Measurements from ENCODE around the gene TTN. TPM values are rescaled to one million over a fixed set of nuclear protein-coding genes. Genes with fewer than 3 reads are reported as not detected.

TTN gene
- total RNA-seq, 4 donors from 2014 or later = 0.19 to 3.1 (median 1.7) TPM

DNA sequence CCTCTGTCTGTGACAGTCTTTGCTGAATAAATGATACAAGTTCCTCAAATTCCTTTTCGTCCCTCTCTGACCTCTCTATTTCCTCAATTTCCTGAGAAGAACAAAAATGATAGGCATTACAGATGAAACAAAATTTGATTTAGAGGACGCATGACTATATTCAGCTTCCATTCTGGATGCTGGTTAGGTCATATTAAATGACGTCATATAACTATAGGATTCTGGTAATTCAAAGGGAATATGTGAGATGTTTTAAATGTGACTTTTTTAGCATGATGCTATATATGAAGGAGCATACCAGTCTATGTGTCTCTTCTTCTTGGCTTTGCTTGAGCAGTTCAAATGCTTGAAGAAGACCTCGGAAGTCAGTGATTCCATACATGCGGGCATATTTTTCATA, 102.3 kb downstream of the TTN start:
- 83 to 86% methylated on average over 5 of the region's 5 CpGs for WGBS, 2 donors
- intact Hi-C loops (cut with DNase I) = no loop called here
- TF ChIP-seq POLR2A (IDR thresholded peaks at IDR 0.05) = no peak
- no peak for TF ChIP-seq CTCF (IDR thresholded peaks at IDR 0.05)

DNA sequence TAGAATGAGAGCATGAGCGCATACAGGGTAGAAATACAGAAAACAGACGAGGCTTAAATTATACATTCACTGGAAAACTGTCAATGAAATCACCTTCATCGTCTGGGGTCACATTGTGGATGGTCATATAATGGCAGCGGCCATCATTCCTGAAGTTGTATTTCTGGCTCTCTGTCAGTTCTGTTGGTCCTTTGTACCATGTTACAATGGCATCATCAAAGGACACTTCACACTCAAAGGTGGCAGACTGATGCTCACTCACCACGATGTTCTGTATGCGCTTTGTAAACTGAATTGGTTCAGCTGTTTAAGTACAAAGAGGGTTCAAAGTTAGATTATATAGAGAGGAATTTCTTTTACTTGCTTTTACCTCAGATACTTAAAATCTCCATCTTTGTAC, 104.9 kb downstream of the TTN start:
- no peaks in the 10 kb centered on the region for H3K36me3 ChIP-seq
- intact Hi-C loops (cut with DNase I) = no loop called here
- H3K27me3 ChIP-seq = no peaks in the 10 kb centered on the region
- H3K4me1 ChIP-seq = no peaks in the 10 kb centered on the region
- no peak for DNase-seq
- 82 to 83% methylated on average over 6 of the region's 6 CpGs for WGBS, 2 donors
- TF ChIP-seq CTCF (IDR thresholded peaks at IDR 0.05) (no peak), POLR2A (IDR thresholded peaks at IDR 0.05) (no peak)
- no peak overlapping the region for H3K4me3 ChIP-seq
- H3K9me3 ChIP-seq = no peaks in the 10 kb centered on the region
- H3K27ac ChIP-seq = no peak overlapping the region

More for the DNA sequence above, 102.3 kb downstream of the TTN start:
- H3K36me3 ChIP-seq = no peaks in the 10 kb centered on the region
- H3K4me1 ChIP-seq = no peaks in the 10 kb centered on the region
- DNase-seq = no peak
- H3K27me3 ChIP-seq = no peaks in the 10 kb centered on the region
- no peak overlapping the region for H3K27ac ChIP-seq
- H3K9me3 ChIP-seq = no peaks in the 10 kb centered on the region
- no peak overlapping the region for H3K4me3 ChIP-seq

DNA sequence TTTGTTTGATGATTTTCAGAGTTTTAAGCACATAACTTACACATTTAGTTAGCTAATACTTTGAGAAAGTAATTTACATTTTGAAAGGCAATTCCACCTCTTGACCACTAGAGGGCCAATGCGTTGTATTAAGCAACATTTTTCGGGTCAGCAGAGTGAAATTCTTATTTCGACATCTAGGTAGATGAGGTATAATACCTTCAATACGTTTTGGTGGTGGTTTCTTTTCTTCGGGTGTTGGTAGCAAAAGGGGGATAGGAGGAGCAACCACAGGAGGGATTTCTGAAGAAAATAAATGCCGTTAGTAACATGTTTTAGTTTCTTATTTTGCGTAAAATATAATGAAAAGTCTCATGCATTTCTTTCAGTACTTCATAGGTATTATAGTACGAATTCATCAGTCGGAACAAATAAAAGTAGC, 106.3 kb downstream of the TTN start:
- WGBS, 2 donors = 60 to 63% methylated on average over 9 of the region's 9 CpGs

GRCh38 chr2:178700136-178700535, 107.1 kb downstream of the TTN start:
- no peak for DNase-seq
- intact Hi-C loops (cut with DNase I) = no loop called here
- Histone ChIP-seq H3K27ac (no peak overlapping the region), H3K4me3 (no peak overlapping the region), H3K9me3 (no peaks in the 10 kb centered on the region), H3K36me3 (no peaks in the 10 kb centered on the region), H3K4me1 (no peaks in the 10 kb centered on the region), H3K27me3 (no peaks in the 10 kb centered on the region)
- TF ChIP-seq POLR2A (IDR thresholded peaks at IDR 0.05) = no peak
- TF ChIP-seq CTCF (IDR thresholded peaks at IDR 0.05) = no peak
- WGBS, 2 donors = 59 to 74% methylated on average over 3 of the region's 3 CpGs

More for the DNA sequence above, 106.3 kb downstream of the TTN start:
- TF ChIP-seq CTCF (IDR thresholded peaks at IDR 0.05) (peak; percentile 40 to 74 (median 54)), POLR2A (IDR thresholded peaks at IDR 0.05) (no peak)
- no peak for DNase-seq
- H3K4me3 ChIP-seq = no peak overlapping the region
- intact Hi-C loops (cut with DNase I) = no loop called here
- no peaks in the 10 kb centered on the region for H3K27me3 ChIP-seq
- H3K27ac ChIP-seq = no peak overlapping the region
- no peaks in the 10 kb centered on the region for H3K9me3 ChIP-seq
- no peaks in the 10 kb centered on the region for H3K36me3 ChIP-seq
- no peaks in the 10 kb centered on the region for H3K4me1 ChIP-seq

DNA sequence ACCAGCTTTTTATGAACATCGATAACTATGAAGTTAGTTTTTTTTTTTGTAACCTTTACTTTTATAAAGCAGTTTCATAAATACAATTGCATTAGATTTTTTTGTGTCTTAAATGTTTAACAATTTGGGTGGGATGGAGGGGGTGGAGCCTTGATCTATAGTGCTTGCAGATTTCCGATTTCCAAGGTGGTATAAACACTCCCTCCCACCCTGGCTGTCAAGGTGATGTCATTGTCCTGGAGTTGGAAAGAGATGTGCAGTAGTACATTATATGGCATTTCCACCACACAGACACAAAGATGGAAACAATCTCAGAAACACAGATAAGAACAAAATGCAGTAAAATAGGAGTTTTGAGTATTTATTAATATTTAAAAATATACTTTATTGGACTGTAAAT, 114.4 kb downstream of the TTN start:
- 75 to 89% methylated on average over 2 of the region's 2 CpGs for WGBS, 2 donors
- H3K27ac ChIP-seq = no peak overlapping the region
- H3K27me3 ChIP-seq = no peaks in the 10 kb centered on the region
- no peak overlapping the region for H3K4me3 ChIP-seq
- intact Hi-C loops (cut with DNase I) = no loop called here
- TF ChIP-seq POLR2A (IDR thresholded peaks at IDR 0.05) (no peak), CTCF (IDR thresholded peaks at IDR 0.05) (no peak)
- DNase-seq = no peak
- no peaks in the 10 kb centered on the region for H3K9me3 ChIP-seq
- no peaks in the 10 kb centered on the region for H3K36me3 ChIP-seq
- H3K4me1 ChIP-seq = no peaks in the 10 kb centered on the region

Measured in esophagus squamous epithelium (tissue), 5 donors.